ENCODE measurements around the gene FARP1.

FARP1 gene

GRCh38 chr13:98303858-98304257, 161.0 kb downstream of the FARP1 start:
- TF ChIP-seq CTCF (IDR thresholded peaks at IDR 0.05; ENCODE audit: low read depth, low read length) = no peak
- no peak for DNase-seq (ENCODE audit: low read depth in 2 of 2)
- H3K4me3 ChIP-seq (replicated peaks in 1 of 2; ENCODE audit: low read depth in 2 of 2, low read length in 2 of 2) = no peak overlapping the region

DNA sequence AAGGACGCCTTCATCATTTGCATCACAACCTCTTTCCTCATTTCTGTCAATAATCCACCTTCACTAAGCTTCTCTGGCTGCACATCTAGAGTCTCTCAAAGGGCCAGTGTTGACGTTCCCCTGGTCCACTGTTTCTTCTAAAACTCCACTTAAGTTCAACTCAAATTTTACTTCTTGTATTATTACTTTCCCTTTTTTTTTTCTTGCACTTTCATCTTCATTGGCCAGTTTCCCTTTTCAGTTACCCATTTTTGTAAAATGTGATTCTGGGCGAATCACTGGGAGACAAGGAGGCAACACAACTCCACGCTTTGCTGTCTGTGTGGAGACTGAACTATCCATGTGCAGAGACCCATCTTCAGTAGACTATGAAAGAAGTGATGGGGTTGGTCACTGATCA, 162.8 kb downstream of the FARP1 start:
- DNase-seq (ENCODE audit: low read depth in 2 of 2) = no peak
- TF ChIP-seq CTCF (IDR thresholded peaks at IDR 0.05; ENCODE audit: low read depth, low read length) = no peak
- no peak overlapping the region for H3K4me3 ChIP-seq (replicated peaks in 1 of 2; ENCODE audit: low read depth in 2 of 2, low read length in 2 of 2)

- DNase-seq (ENCODE audit: low read depth in 2 of 2) = peak; percentile 41 to 78
- no peak overlapping the region for H3K4me3 ChIP-seq (replicated peaks in 1 of 2; ENCODE audit: low read depth in 2 of 2, low read length in 2 of 2)
- TF ChIP-seq CTCF (IDR thresholded peaks at IDR 0.05; ENCODE audit: low read depth, low read length) = no peak
Measured at GRCh38 chr13:98307463-98308085, 164.7 kb downstream of the FARP1 start.

DNA sequence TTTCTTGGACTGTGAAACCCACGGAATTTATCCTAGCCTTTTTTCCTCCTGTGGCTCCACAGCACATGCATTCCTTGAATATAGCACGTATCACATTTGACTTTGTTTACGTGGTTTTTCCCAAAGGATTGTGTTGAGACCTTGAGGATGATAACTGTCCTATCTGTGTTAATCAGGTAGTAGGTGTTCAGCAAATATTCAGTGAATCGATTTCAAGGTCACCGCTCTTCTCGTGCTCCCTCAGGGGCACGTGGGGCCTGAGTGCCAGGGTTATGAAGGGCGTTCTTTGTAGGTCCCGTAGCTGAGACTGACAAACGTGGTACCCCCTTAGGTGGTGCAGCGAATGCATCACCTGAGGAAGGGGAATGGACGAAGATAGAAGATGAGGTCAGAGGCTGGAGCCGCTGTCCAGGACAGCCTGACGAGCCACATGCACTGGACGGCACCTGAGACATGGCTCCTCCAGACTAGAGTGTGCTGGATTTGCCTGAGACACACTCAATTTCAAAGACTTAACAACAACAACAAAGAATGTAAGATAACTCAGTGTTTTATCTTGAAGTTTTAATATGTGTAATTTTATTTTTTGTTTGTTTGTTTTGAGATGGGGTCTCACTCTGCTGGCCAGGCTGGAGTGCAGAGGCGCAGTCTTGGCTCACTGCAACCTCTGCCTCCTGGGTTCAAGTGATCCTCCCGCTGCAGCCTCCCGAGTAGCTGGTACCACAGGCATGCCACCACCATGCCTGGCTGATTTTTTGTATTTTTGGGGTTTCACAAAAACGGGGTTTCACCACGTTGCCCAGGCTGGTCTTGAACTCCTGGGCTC, 165.4 kb downstream of the FARP1 start:
- DNase-seq (ENCODE audit: low read depth in 2 of 2) = no peak
- no peak for TF ChIP-seq CTCF (IDR thresholded peaks at IDR 0.05; ENCODE audit: low read depth, low read length)
- no peak overlapping the region for H3K4me3 ChIP-seq (replicated peaks in 1 of 2; ENCODE audit: low read depth in 2 of 2, low read length in 2 of 2)

DNA sequence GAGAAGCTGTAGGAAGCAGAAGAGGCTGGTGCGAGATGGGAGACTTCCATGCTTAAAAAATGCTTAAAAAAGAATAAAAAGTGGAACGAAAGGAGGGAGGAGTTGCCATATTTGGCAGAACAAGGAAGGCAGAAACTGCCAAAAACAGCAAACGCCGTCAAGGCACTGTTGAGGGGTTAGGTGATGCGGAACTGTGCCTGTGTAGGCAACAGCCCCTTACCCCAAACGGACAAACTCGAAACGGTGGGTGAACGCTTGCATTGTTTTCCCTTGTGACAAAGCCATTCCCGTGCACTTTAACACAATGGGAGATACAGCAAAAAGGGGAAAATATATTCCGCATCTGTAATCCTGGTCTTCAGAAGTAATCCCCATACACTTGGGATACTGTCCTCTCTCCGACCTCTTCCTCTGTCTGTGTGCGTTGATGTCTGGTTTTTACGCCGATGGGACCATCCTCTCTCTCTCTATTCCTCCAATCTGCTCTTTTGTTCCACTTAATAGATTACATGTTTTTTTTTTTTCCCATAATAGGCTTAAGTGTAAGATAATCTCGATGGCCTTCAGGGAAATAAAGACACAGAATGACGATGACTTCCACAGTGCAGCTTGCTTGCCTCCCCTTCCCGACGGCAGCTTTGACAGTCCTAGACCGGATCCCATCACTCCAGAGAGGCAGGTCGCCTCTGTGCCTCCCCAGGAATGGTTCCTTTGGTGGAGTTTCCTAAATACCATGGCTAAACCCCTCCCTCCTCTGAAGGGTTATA, 166.9 kb downstream of the FARP1 start:
- no peak overlapping the region for H3K4me3 ChIP-seq (replicated peaks in 1 of 2; ENCODE audit: low read depth in 2 of 2, low read length in 2 of 2)
- no peak for TF ChIP-seq CTCF (IDR thresholded peaks at IDR 0.05; ENCODE audit: low read depth, low read length)
- DNase-seq (ENCODE audit: low read depth in 2 of 2) = no peak

- no peak for DNase-seq (ENCODE audit: low read depth in 2 of 2)
- no peak overlapping the region for H3K4me3 ChIP-seq (replicated peaks in 1 of 2; ENCODE audit: low read depth in 2 of 2, low read length in 2 of 2)
- no peak for TF ChIP-seq CTCF (IDR thresholded peaks at IDR 0.05; ENCODE audit: low read depth, low read length)
Measured at GRCh38 chr13:98310485-98311199, 167.7 kb downstream of the FARP1 start.
